NCI-H2196 treated with DMSO at 0.1 percent for 48 hours (cell line): ENCODE measurements around the gene VAV2.

ENCODE experiments used
- DNase-seq: peaks from one replicate; lab custom pipeline; 2025; ENCODE audit not compliant: unreplicated experiment; lab: John Stamatoyannopoulos, UW

Gene VAV2

GRCh38 chr9:133826289-133827085, 165.6 kb downstream of the VAV2 start:
- DNase-seq = no peak

- DNase-seq = no peak
Measured at GRCh38 chr9:133825555-133826218, 166.4 kb downstream of the VAV2 start.

- no peak for DNase-seq
Measured at GRCh38 chr9:133824802-133825186, 167.3 kb downstream of the VAV2 start.

- DNase-seq = no peak
Measured at GRCh38 chr9:133824106-133824801, 167.9 kb downstream of the VAV2 start.

- no peak for DNase-seq
Measured at GRCh38 chr9:133823189-133824105, 168.7 kb downstream of the VAV2 start.

GRCh38 chr9:133822430-133823065, 169.6 kb downstream of the VAV2 start:
- DNase-seq = no peak

- DNase-seq = no peak
Measured at GRCh38 chr9:133821601-133822429, 170.3 kb downstream of the VAV2 start.

- no peak for DNase-seq
Measured at GRCh38 chr9:133819923-133820322, 172.2 kb downstream of the VAV2 start.

- no peak for DNase-seq
Measured at GRCh38 chr9:133818444-133818843, 173.7 kb downstream of the VAV2 start.

GRCh38 chr9:133815781-133816180, 176.3 kb downstream of the VAV2 start:
- DNase-seq = no peak

GRCh38 chr9:133814586-133815208, 177.4 kb downstream of the VAV2 start:
- DNase-seq = no peak

- DNase-seq = no peak
Measured at GRCh38 chr9:133813749-133814585, 178.2 kb downstream of the VAV2 start.

- no peak for DNase-seq
Measured at GRCh38 chr9:133812941-133813748, 179.0 kb downstream of the VAV2 start.

GRCh38 chr9:133812077-133812868, 179.9 kb downstream of the VAV2 start:
- no peak for DNase-seq

GRCh38 chr9:133811471-133811870, 180.7 kb downstream of the VAV2 start:
- DNase-seq = no peak

GRCh38 chr9:133810556-133811195, 181.4 kb downstream of the VAV2 start:
- no peak for DNase-seq
